ENCODE data around the gene C13orf46. TPM values are rescaled to one million over a fixed set of nuclear protein-coding genes. Genes with fewer than 3 reads are reported as not detected.

The C13orf46 gene
- total and polyA plus RNA-seq, 2 experiments from 2014 or later, result 0.20 to 0.23 TPM

GRCh38 chr13:114018461-114019055 is 44.7 kb upstream of the C13orf46 start:
- H3K9me2 ChIP-seq (replicated peaks; ENCODE audit: insufficient read depth), result no peaks in the 10 kb centered on the region

GRCh38 chr13:114017966-114018365 is 44.1 kb upstream of the C13orf46 start:
- Histone ChIP-seq H3K27ac (no peak overlapping the region), H3K4me1 (ENCODE audit: insufficient read depth) (no peaks in the 10 kb centered on the region), H3K36me3 (replicated peaks; ENCODE audit: insufficient read depth, low read depth) (no peaks in the 10 kb centered on the region), H3K27me3 (no peaks in the 10 kb centered on the region), H4K20me1 (ENCODE audit: insufficient read depth, poor library complexity, severe bottlenecking) (no peaks in the 10 kb centered on the region), H3K79me2 (no peaks in the 10 kb centered on the region), H2AFZ (no peak overlapping the region), H3K9me3 (ENCODE audit: low read depth) (no peaks in the 10 kb centered on the region), H3K9me2 (replicated peaks; ENCODE audit: insufficient read depth) (no peaks in the 10 kb centered on the region), H3K4me3 (no peak overlapping the region), H3K4me2 (no peak overlapping the region)
- TF ChIP-seq, protein P1, sequence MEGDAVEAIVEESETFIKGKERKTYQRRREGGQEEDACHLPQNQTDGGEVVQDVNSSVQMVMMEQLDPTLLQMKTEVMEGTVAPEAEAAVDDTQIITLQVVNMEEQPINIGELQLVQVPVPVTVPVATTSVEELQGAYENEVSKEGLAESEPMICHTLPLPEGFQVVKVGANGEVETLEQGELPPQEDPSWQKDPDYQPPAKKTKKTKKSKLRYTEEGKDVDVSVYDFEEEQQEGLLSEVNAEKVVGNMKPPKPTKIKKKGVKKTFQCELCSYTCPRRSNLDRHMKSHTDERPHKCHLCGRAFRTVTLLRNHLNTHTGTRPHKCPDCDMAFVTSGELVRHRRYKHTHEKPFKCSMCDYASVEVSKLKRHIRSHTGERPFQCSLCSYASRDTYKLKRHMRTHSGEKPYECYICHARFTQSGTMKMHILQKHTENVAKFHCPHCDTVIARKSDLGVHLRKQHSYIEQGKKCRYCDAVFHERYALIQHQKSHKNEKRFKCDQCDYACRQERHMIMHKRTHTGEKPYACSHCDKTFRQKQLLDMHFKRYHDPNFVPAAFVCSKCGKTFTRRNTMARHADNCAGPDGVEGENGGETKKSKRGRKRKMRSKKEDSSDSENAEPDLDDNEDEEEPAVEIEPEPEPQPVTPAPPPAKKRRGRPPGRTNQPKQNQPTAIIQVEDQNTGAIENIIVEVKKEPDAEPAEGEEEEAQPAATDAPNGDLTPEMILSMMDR (IDR thresholded peaks at IDR 0.05; ENCODE audit: poor library complexity), result no peak
- TF ChIP-seq EZH2 (IDR thresholded peaks at IDR 0.05; ENCODE audit: borderline replicate concordance), result no peak
- no peak for TF ChIP-seq EZH2phosphoT487 (IDR thresholded peaks at IDR 0.05; ENCODE audit: low read depth, severe bottlenecking, unreplicated experiment)
- DNase-seq (ENCODE audit: low spot score), result no peak
- WGBS (ENCODE audit: low lambda C conversion rate, missing lambda C conversion rate), result 98% methylated on average over 12 of the region's 23 CpGs

More at GRCh38 chr13:114018461-114019055, 44.7 kb upstream of the C13orf46 start:
- Histone ChIP-seq H3K36me3 (replicated peaks; ENCODE audit: insufficient read depth, low read depth) (no peaks in the 10 kb centered on the region), H3K9me3 (ENCODE audit: low read depth) (no peaks in the 10 kb centered on the region), H2AFZ (no peak overlapping the region), H3K4me3 (no peak overlapping the region), H3K27ac (no peak overlapping the region), H3K79me2 (no peaks in the 10 kb centered on the region), H3K4me2 (no peak overlapping the region), H3K27me3 (no peaks in the 10 kb centered on the region), H3K4me1 (ENCODE audit: insufficient read depth) (no peaks in the 10 kb centered on the region), H4K20me1 (ENCODE audit: insufficient read depth, poor library complexity, severe bottlenecking) (no peaks in the 10 kb centered on the region)
- DNase-seq (ENCODE audit: low spot score), result no peak
- TF ChIP-seq EZH2 (IDR thresholded peaks at IDR 0.05; ENCODE audit: borderline replicate concordance) (no peak), EZH2phosphoT487 (IDR thresholded peaks at IDR 0.05; ENCODE audit: low read depth, severe bottlenecking, unreplicated experiment) (no peak)
- TF ChIP-seq, protein P1 (IDR thresholded peaks at IDR 0.05; ENCODE audit: poor library complexity), result no peak
- 96% methylated on average over 15 of the region's 20 CpGs for WGBS (ENCODE audit: low lambda C conversion rate, missing lambda C conversion rate)

DNA sequence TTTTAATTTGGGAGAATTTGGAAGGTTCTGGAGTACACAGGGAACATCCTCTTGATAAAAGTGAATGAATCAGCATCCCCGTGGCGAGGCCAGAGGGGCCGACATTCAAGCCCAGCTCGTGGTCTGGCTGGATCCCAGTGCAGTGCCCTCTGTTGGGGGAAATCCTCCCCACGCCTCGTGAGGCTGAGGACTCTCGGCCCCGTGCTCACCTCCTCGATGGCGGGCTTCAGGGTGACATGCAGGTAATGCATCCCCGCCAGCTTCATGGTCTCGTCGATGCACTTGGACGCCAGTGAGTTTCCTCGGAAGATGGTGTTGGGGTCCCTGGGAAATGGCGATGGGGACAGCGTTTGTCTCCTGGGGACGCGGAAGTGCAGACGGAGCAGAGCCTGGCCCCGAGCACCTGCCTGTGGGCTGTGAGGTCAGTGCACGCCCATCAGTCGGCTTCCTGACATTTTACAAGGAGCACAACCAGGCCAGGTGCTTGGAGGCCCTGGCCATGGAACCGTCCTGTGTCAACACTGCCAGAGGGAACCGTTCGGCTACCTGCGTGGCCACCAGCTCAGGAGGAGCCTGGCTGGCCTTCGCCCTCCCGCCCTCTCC is 43.3 kb upstream of the C13orf46 start:
- no peaks in the 10 kb centered on the region for H3K79me2 ChIP-seq
- no peaks in the 10 kb centered on the region for H3K9me3 ChIP-seq (ENCODE audit: low read depth)
- H3K4me3 ChIP-seq, result no peak overlapping the region
- no peak for DNase-seq (ENCODE audit: low spot score)
- H3K27ac ChIP-seq, result no peak overlapping the region
- H3K4me1 ChIP-seq (ENCODE audit: insufficient read depth), result no peaks in the 10 kb centered on the region
- no peak overlapping the region for H3K4me2 ChIP-seq
- H3K9me2 ChIP-seq (replicated peaks; ENCODE audit: insufficient read depth), result no peaks in the 10 kb centered on the region
- WGBS (ENCODE audit: low lambda C conversion rate, missing lambda C conversion rate), result 86% methylated on average over 29 of the region's 29 CpGs
- H2AFZ ChIP-seq, result no peak overlapping the region
- H3K36me3 ChIP-seq (replicated peaks; ENCODE audit: insufficient read depth, low read depth), result no peaks in the 10 kb centered on the region
- H3K27me3 ChIP-seq, result no peaks in the 10 kb centered on the region
- no peaks in the 10 kb centered on the region for H4K20me1 ChIP-seq (ENCODE audit: insufficient read depth, poor library complexity, severe bottlenecking)
- TF ChIP-seq, protein P1 (IDR thresholded peaks at IDR 0.05; ENCODE audit: poor library complexity), result peak; percentile 12
- TF ChIP-seq EZH2phosphoT487 (IDR thresholded peaks at IDR 0.05; ENCODE audit: low read depth, severe bottlenecking, unreplicated experiment), result no peak
